H1 (cell line): ENCODE data around the gene MIB2. TPM values are rescaled to one million over a fixed set of nuclear protein-coding genes. Genes with fewer than 3 reads are reported as not detected.

ENCODE experiments used
- CTCF ChIA-PET: fragments of 300-600 bp; sonication (Branson Sonifier 250); formaldehyde crosslinking; loops from one replicate; lab custom pipeline; 2021; ENCODE audit not compliant: partially characterized antibody; lab: Charles Lee
- POLR2A ChIA-PET: fragments of 300-600 bp; sonication (Branson Sonifier 250); formaldehyde crosslinking; loops from one replicate; lab custom pipeline; 2021; ENCODE audit warnings: inconsistent platforms; ENCODE audit not compliant: partially characterized antibody; lab: Charles Lee
- DNase-seq, 2 experiments: peaks; one replicate each; pipeline versions ENCODE4 v3.0.0 to v3.0.0-alpha.2; 2010 to 2022; ENCODE audit warnings: low spot score in 2 of 2, low read depth in 1 of 2, mixed read lengths in 1 of 2
- FAIRE-seq: peaks from 2 replicates; lab custom pipeline; 2011; peaks lifted over from hg19 to GRCh38; lab: Jason Lieb, UNC
- H2AFZ ChIP-seq: 2 replicates; pipeline ENCODE4 v1.8.1; 2012; ENCODE audit warnings: low read length, inconsistent platforms
- H2AK5ac ChIP-seq: 2 replicates; pipeline ENCODE4 v1.6.1; 2013; ENCODE audit warnings: low read depth, low read length
- H2BK120ac ChIP-seq: replicated peaks from 2 replicates; pipeline ENCODE3; 2013; ENCODE audit warnings: low read depth, low read length, inconsistent platforms
- H2BK12ac ChIP-seq: 2 replicates; pipeline ENCODE4 v1.6.1; 2013; ENCODE audit warnings: low read depth, low read length
- H2BK15ac ChIP-seq: 2 replicates; pipeline ENCODE4 v1.6.1; 2013; ENCODE audit warnings: low read length
- H2BK20ac ChIP-seq: 2 replicates; pipeline ENCODE4 v1.6.1; 2013; ENCODE audit warnings: low read length
- H2BK5ac ChIP-seq: 2 replicates; pipeline ENCODE4 v1.6.1; 2013; ENCODE audit warnings: low read depth, low read length
- H3K14ac ChIP-seq: 2 replicates; pipeline ENCODE4 v1.6.1; 2013; ENCODE audit warnings: inconsistent platforms; ENCODE audit not compliant: insufficient read length
- H3K18ac ChIP-seq: 2 replicates; pipeline ENCODE4 v1.6.1; 2013; ENCODE audit warnings: low read length; ENCODE audit errors: extremely low read depth
- H3K23ac ChIP-seq: 2 replicates; pipeline ENCODE4 v1.6.1; 2013; ENCODE audit warnings: inconsistent platforms; ENCODE audit not compliant: insufficient read length
- H3K23me2 ChIP-seq: 2 replicates; pipeline ENCODE4 v1.6.1; 2013; ENCODE audit warnings: low read depth, low read length
- H3K27ac ChIP-seq: 2 replicates; pipeline ENCODE4 v1.6.1; 2011; ENCODE audit warnings: low read depth, low read length, inconsistent platforms
- H3K27me3 ChIP-seq, 4 experiments: replicated peaks in 1 of 4; 1 replicate in 1 of 4; 2 replicates in 3 of 4; pipeline versions ENCODE4 v1.6.1 to v1.8.1; 2011 to 2013; ENCODE audit warnings: low read length in 3 of 4, mild to moderate bottlenecking in 3 of 4, inconsistent platforms in 2 of 4, mixed read lengths in 2 of 4, moderate library complexity in 1 of 4; ENCODE audit not compliant: control insufficient read depth in 3 of 4, insufficient read depth in 3 of 4; ENCODE audit errors: extremely low read depth in 1 of 4
- H3K36me3 ChIP-seq, 4 experiments: 2 replicates each; pipeline versions ENCODE4 v1.6.1 to v1.8.1; 2011 to 2013; ENCODE audit warnings: mild to moderate bottlenecking in 4 of 4, low read length in 3 of 4, moderate library complexity in 2 of 4, control low read depth in 1 of 4, inconsistent platforms in 1 of 4; ENCODE audit not compliant: insufficient read depth in 4 of 4, control insufficient read depth in 2 of 4
- H3K4ac ChIP-seq: replicated peaks from 2 replicates; pipeline ENCODE3; 2013; ENCODE audit warnings: low read length, low read depth, mixed read lengths, inconsistent platforms; ENCODE audit not compliant: insufficient read length
- H3K4me1 ChIP-seq, 4 experiments: replicated peaks in 1 of 4; 1 replicate in 1 of 4; 2 replicates in 3 of 4; pipeline versions ENCODE4 v1.6.1 to v1.8.1; 2011 to 2013; ENCODE audit warnings: low read length in 3 of 4, inconsistent platforms in 2 of 4, mixed read lengths in 1 of 4; ENCODE audit not compliant: insufficient read depth in 4 of 4, control insufficient read depth in 3 of 4
- H3K4me2 ChIP-seq, 2 experiments: 2 replicates each; pipeline versions ENCODE4 v1.6.1 to v1.8.1; 2011 to 2013; ENCODE audit warnings: low read depth in 2 of 2, low read length in 2 of 2, control low read depth in 1 of 2, inconsistent platforms in 1 of 2, mild to moderate bottlenecking in 1 of 2; ENCODE audit not compliant: insufficient read depth in 1 of 2
- H3K4me3 ChIP-seq, 4 experiments: fragments of 200-600, 300-600 bp in 1 of 4; sonication (generic), shearing (Covaris generic), sonication (Bioruptor Twin) in 1 of 4; 2 replicates each; pipeline versions ENCODE4 v1.5.1 to v1.8.1; 2011 to 2016; ENCODE audit warnings: low read length in 4 of 4, low read depth in 3 of 4, control low read depth in 2 of 4, inconsistent platforms in 2 of 4, mild to moderate bottlenecking in 2 of 4, mixed read lengths in 1 of 4, moderate library complexity in 1 of 4; ENCODE audit not compliant: insufficient read depth in 2 of 4; ENCODE audit errors: extremely low read depth in 1 of 4
- H3K56ac ChIP-seq: replicated peaks from 2 replicates; pipeline ENCODE3; 2013; ENCODE audit warnings: low read depth, mild to moderate bottlenecking, mixed read lengths, low read length, inconsistent platforms; ENCODE audit not compliant: insufficient read length
- H3K79me1 ChIP-seq: 2 replicates; pipeline ENCODE4 v1.6.1; 2013; ENCODE audit warnings: low read depth, low read length, control low read depth
- H3K79me2 ChIP-seq, 2 experiments: 2 replicates each; pipeline versions ENCODE4 v1.6.1 to v1.8.1; 2012 to 2013; ENCODE audit warnings: low read length in 2 of 2, mild to moderate bottlenecking in 2 of 2, inconsistent platforms in 1 of 2; ENCODE audit not compliant: insufficient read depth in 2 of 2, control insufficient read depth in 1 of 2
- H3K9ac ChIP-seq, 4 experiments: replicated peaks in 1 of 4; 1 replicate in 1 of 4; 2 replicates in 3 of 4; pipeline versions ENCODE4 v1.6.1 to v1.8.1; 2011 to 2013; ENCODE audit warnings: low read depth in 3 of 4, low read length in 3 of 4, control low read depth in 2 of 4, mild to moderate bottlenecking in 2 of 4, moderate library complexity in 2 of 4, inconsistent platforms in 1 of 4; ENCODE audit errors: extremely low read depth in 1 of 4
- H3K9me3 ChIP-seq, 2 experiments: 2 replicates each; pipeline versions ENCODE4 v1.6.1 to v1.8.1; 2012 to 2013; ENCODE audit warnings: mild to moderate bottlenecking in 2 of 2, moderate library complexity in 2 of 2, control low read depth in 1 of 2, inconsistent platforms in 1 of 2, low read depth in 1 of 2, low read length in 1 of 2, mixed read lengths in 1 of 2; ENCODE audit not compliant: insufficient read depth in 2 of 2
- H4K20me1 ChIP-seq, 2 experiments: replicated peaks in 1 of 2; 2 replicates each; pipeline versions ENCODE3 to v1.8.1; 2011 to 2013; ENCODE audit warnings: inconsistent platforms in 2 of 2, low read length in 2 of 2, mild to moderate bottlenecking in 1 of 2; ENCODE audit not compliant: insufficient read depth in 2 of 2, control insufficient read depth in 1 of 2
- H4K5ac ChIP-seq: 2 replicates; pipeline ENCODE4 v1.6.1; 2013; ENCODE audit warnings: low read length, low read depth, mixed read lengths, inconsistent platforms; ENCODE audit not compliant: insufficient read length
- H4K8ac ChIP-seq: 2 replicates; pipeline ENCODE4 v1.8.0; 2013; ENCODE audit warnings: mild to moderate bottlenecking, moderate library complexity, low read length, inconsistent platforms; ENCODE audit not compliant: insufficient read depth; ENCODE audit errors: extremely low read depth
- H4K91ac ChIP-seq: replicated peaks from 2 replicates; pipeline ENCODE3; 2013; ENCODE audit warnings: low read length, mixed read lengths, inconsistent platforms; ENCODE audit not compliant: insufficient read length
- CBX8 ChIP-seq: fragments of 300-800, 300-1000 bp; sonication (generic); IDR thresholded peaks from 2 replicates; pipeline ENCODE4 v1.7.1; 2016; ENCODE audit warnings: low read depth, low read length, borderline replicate concordance
- CTBP2 ChIP-seq: IDR thresholded peaks from 2 replicates; pipeline ENCODE4 v1.7.0; 2011; ENCODE audit warnings: borderline replicate concordance, mild to moderate bottlenecking, moderate library complexity, mixed read lengths, low read length; ENCODE audit not compliant: insufficient read depth, insufficient read length
- RXRA ChIP-seq: IDR thresholded peaks from 2 replicates; pipeline ENCODE4 v1.6.1; 2011; ENCODE audit warnings: low read depth, mild to moderate bottlenecking, low read length, moderate library complexity; ENCODE audit not compliant: insufficient read depth
- SIRT6 ChIP-seq: IDR thresholded peaks from one replicate; pipeline ENCODE4 v1.7.1; 2012; ENCODE audit warnings: low read length, inconsistent platforms
- WGBS, 2 experiments: shearing (Covaris generic) in 1 of 2; methylation state at CpG; one replicate each; pipeline versions ENCODE4 v1.1.6 to v1.1.7; 2013 to 2015; ENCODE audit warnings: low lambda C conversion rate in 2 of 2, mixed read lengths in 2 of 2, inconsistent platforms in 1 of 2, low coverage in 1 of 2, missing lambda C conversion rate in 1 of 2; ENCODE audit not compliant: insufficient replicate concordance in 2 of 2, insufficient coverage in 1 of 2, insufficient read length in 1 of 2; ENCODE audit errors: extremely low coverage in 1 of 2, missing lambda C conversion rate in 1 of 2; 5-methylcytosine and 5-hydroxymethylcytosine counted together
- polyA plus RNA-seq, 7 experiments: library from polyadenylated mRNA; depleted of rRNA in 3 of 7; stranded (reverse) in 5 of 7; unstranded in 2 of 7; fragments of >200 nt in 5 of 7; fragments of 200-250 nt in 2 of 7; gene quantifications; 1 replicate in 5 of 7; 2 replicates in 1 of 7; 4 replicates in 1 of 7; pipeline versions ENCODE4 v1.2.1 to v1.2.3, GENCODE V29; 2011 to 2013; ENCODE audit warnings: missing spikeins in 2 of 7, mixed read lengths in 2 of 7
- total RNA-seq: library from RNA; stranded (reverse); fragmentation: NEBNext Ultra II Directional; extraction: Animal tissue kit (Norgen Biotek cat#: 25700); gene quantifications from 2 replicates; pipeline ENCODE4 v1.2.1, GENCODE V29; 2021
- TF ChIP-seq, protein P1 (sequence below): IDR thresholded peaks from 2 replicates; pipeline ENCODE4 v1.6.1; 2011; ENCODE audit warnings: low read length, improper control_type of control experiment

The MIB2 gene
- total and polyA plus RNA-seq, 2 of the 8 experiments (the other 6 are each of a cell fraction or from before 2014, with no cell fraction given): 32.5 to 60.0 TPM

DNA sequence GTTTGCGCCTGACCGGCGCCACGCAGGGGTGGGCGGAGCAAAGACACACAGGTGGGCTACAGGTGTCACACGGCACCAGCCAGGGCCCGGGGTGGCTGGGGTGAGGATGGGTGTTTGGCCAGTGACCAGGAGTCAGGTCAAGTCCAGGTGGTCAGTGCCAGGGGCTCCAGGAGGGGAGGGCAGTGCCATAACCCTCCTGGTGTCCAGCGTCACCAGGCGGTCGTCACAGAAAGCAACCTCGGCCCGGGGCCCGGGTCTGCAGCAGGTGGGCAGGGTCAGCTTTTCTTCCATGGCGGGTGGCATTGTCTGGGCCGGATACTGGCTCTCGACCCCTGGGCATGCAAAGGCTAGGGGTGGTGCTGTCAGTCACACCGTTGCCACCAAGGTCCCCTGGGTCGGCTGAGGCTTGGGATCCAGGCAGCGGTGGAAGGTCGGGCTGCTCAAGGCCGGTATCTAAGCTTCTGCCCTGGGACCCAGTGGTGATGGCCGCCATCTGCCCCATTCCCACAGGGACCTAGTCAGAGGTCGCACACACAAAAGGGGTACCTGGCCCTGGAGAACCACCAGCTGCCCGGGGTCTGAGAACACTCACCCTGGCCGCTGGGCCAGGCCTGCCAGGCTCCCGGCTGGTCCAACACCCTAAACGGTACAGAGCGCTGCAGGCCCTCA lies 17.1 kb upstream of the MIB2 start:
- peaks cover 0 to 24% (median 18%) of the 10 kb centered on the region in 4 experiments; a peak in 6 of 7 replicates for H3K4me1 ChIP-seq
- H3K27ac ChIP-seq: no peak overlapping the region
- no peaks in the 10 kb centered on the region for H3K79me1 ChIP-seq
- H3K9me3 ChIP-seq: no peaks in the 10 kb centered on the region
- peak overlapping the region in 1 of 4 experiments; percentile 63; a peak in 1 of 8 replicates for H3K4me3 ChIP-seq
- no peak overlapping the region for H3K56ac ChIP-seq
- TF ChIP-seq CTBP2 (no peak), CBX8 (no peak), RXRA (no peak), SIRT6 (no peak)
- TF ChIP-seq, protein P1, sequence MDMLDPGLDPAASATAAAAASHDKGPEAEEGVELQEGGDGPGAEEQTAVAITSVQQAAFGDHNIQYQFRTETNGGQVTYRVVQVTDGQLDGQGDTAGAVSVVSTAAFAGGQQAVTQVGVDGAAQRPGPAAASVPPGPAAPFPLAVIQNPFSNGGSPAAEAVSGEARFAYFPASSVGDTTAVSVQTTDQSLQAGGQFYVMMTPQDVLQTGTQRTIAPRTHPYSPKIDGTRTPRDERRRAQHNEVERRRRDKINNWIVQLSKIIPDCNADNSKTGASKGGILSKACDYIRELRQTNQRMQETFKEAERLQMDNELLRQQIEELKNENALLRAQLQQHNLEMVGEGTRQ: no peak
- H4K8ac ChIP-seq: no peak overlapping the region; the same call in 1 of the 2 replicates
- H4K20me1 ChIP-seq: peaks cover 2 to 6% of the 10 kb centered on the region in 2 experiments
- H3K18ac ChIP-seq: no peak overlapping the region
- H2AK5ac ChIP-seq: no peak overlapping the region
- FAIRE-seq: no peak
- H2BK15ac ChIP-seq: no peak overlapping the region; the same call in 1 of the 2 replicates
- H3K27me3 ChIP-seq: peaks cover 13 to 41% (median 34%) of the 10 kb centered on the region in 4 experiments
- peaks cover 16% of the 10 kb centered on the region; the same call in 1 of the 2 replicates for H3K23me2 ChIP-seq
- H2BK20ac ChIP-seq: no peak overlapping the region
- no peak overlapping the region for H3K23ac ChIP-seq
- no peak overlapping the region for H4K91ac ChIP-seq
- 90% methylated on average over 28 of the region's 28 CpGs; no CpG with 5 or more reads in 1 of the 2 experiments for WGBS, 2 experiments
- no peak overlapping the region for H3K14ac ChIP-seq
- H3K4ac ChIP-seq: no peak overlapping the region
- CTCF ChIA-PET: interaction anchor here (0.6 to 3.1 kb wide), 17 partner anchors 11 to 299 kb away, joined by 3 to 18 read pairs (median 6); no protein-coding TSS in a partner anchor
- no peak overlapping the region for H2BK5ac ChIP-seq
- DNase-seq: no peak
- 0 out of 2 replicates have a peak overlapping the region, but pooled peaks have one; percentile 17 for H2BK12ac ChIP-seq
- no peak overlapping the region for H3K9ac ChIP-seq
- H3K4me2 ChIP-seq: peak overlapping the region; percentile 52 to 86; a peak in 2 of 4 replicates
- no peak overlapping the region for H2AFZ ChIP-seq
- POLR2A ChIA-PET: interaction anchor here (0.9 to 2.7 kb wide), 7 partner anchors 10 to 39 kb away, joined by 3 to 10 read pairs (median 7); partner anchors contain the start of genes MIB2 and SSU72
- H2BK120ac ChIP-seq: no peak overlapping the region
- H3K79me2 ChIP-seq: no peaks in the 10 kb centered on the region
- H3K36me3 ChIP-seq: no peaks in the 10 kb centered on the region
- H4K5ac ChIP-seq: no peak overlapping the region
